OCI-LY1 (cell line): ENCODE measurements around the gene PRXL2C.

Source experiments
- EZH2 ChIP-seq: fragments of 200-600 bp; sonication (generic), shearing (Covaris generic); IDR thresholded peaks from 2 replicates; pipeline ENCODE4 v1.8.0; 2017; ENCODE audit warnings: borderline replicate concordance, mixed run types, mild to moderate bottlenecking, antibody characterized with exemption, low read length, moderate library complexity, mixed read lengths
- TF ChIP-seq, protein P1 (sequence below): fragments of 200-600 bp; sonication (generic), shearing (Covaris generic); IDR thresholded peaks from 2 replicates; pipeline ENCODE4 v1.5.1; 2017; ENCODE audit warnings: mild to moderate bottlenecking, antibody characterized with exemption, low read length, moderate library complexity, mixed read lengths

GRCh38 chr9:96686638-96687335 is 31.7 kb upstream of the PRXL2C start:
- TF ChIP-seq, protein P1, sequence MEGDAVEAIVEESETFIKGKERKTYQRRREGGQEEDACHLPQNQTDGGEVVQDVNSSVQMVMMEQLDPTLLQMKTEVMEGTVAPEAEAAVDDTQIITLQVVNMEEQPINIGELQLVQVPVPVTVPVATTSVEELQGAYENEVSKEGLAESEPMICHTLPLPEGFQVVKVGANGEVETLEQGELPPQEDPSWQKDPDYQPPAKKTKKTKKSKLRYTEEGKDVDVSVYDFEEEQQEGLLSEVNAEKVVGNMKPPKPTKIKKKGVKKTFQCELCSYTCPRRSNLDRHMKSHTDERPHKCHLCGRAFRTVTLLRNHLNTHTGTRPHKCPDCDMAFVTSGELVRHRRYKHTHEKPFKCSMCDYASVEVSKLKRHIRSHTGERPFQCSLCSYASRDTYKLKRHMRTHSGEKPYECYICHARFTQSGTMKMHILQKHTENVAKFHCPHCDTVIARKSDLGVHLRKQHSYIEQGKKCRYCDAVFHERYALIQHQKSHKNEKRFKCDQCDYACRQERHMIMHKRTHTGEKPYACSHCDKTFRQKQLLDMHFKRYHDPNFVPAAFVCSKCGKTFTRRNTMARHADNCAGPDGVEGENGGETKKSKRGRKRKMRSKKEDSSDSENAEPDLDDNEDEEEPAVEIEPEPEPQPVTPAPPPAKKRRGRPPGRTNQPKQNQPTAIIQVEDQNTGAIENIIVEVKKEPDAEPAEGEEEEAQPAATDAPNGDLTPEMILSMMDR, result no peak
- no peak for TF ChIP-seq EZH2
